ENCODE results near the gene STPG3. TPM values are rescaled to one million over a fixed set of nuclear protein-coding genes. Genes with fewer than 3 reads are reported as not detected.

STPG3 gene
- total and polyA plus RNA-seq, 2 experiments from 2014 or later, result not detected

GRCh38 chr9:137234055-137234697 is 16.9 kb upstream of the STPG3 start:
- DNase-seq (ENCODE audit: low spot score) (no peak), ATAC-seq (no peak)
- H3K9me2 ChIP-seq (ENCODE audit: insufficient read depth), result no peaks in the 10 kb centered on the region
- Mint-ChIP-seq H3K9me3 (no peaks in the 10 kb centered on the region), H3K4me1 (peaks cover 17% of the 10 kb centered on the region), H3K27me3 (ENCODE audit: insufficient read depth, low read depth, poor library complexity) (peaks cover 10% of the 10 kb centered on the region), H3K4me3 (no peak overlapping the region), H3K36me3 (ENCODE audit: low read depth) (peaks cover 3% of the 10 kb centered on the region; the same call in 1 of the 3 replicates), H3K27ac (no peak overlapping the region)
- TF ChIP-seq EZH2 (IDR thresholded peaks at IDR 0.05; ENCODE audit: low read depth, unreplicated experiment), result no peak
- H3F3A ChIP-seq (replicated peaks; ENCODE audit: low read depth), result no peaks in the 10 kb centered on the region
- no peaks in the 10 kb centered on the region; the same call in 1 of the 2 replicates for H4K20me1 ChIP-seq (replicated peaks; ENCODE audit: insufficient read depth)
- H3K27me3 ChIP-seq (ENCODE audit: insufficient read depth), result no peaks in the 10 kb centered on the region
- H3K4me3 ChIP-seq, result no peak overlapping the region
- no peak overlapping the region for H3K4me2 ChIP-seq
- peaks cover 5% of the 10 kb centered on the region for H3K79me2 ChIP-seq (replicated peaks; ENCODE audit: insufficient read depth)
- no peak overlapping the region for H3K27ac ChIP-seq (ENCODE audit: low read depth)
- H3K4me1 ChIP-seq (ENCODE audit: insufficient read depth), result peaks cover 10% of the 10 kb centered on the region; the same call in 1 of the 2 replicates
- H3K36me3 ChIP-seq (ENCODE audit: insufficient read depth), result no peaks in the 10 kb centered on the region
- no peak overlapping the region for H2AFZ ChIP-seq

- TF ChIP-seq EZH2 (IDR thresholded peaks at IDR 0.05; ENCODE audit: low read depth, unreplicated experiment), result no peak
- H3K4me2 ChIP-seq, result no peak overlapping the region
- no peaks in the 10 kb centered on the region for H3K9me2 ChIP-seq (ENCODE audit: insufficient read depth)
- H3K4me3 Mint-ChIP-seq, result no peak overlapping the region
- H3K27ac Mint-ChIP-seq, result no peak overlapping the region
- ATAC-seq, result no peak
- no peaks in the 10 kb centered on the region; the same call in 1 of the 2 replicates for H4K20me1 ChIP-seq (replicated peaks; ENCODE audit: insufficient read depth)
- H3K27me3 Mint-ChIP-seq (ENCODE audit: insufficient read depth, low read depth, poor library complexity), result peaks cover 10% of the 10 kb centered on the region
- no peaks in the 10 kb centered on the region for H3K9me3 Mint-ChIP-seq
- H3K27ac ChIP-seq (ENCODE audit: low read depth), result no peak overlapping the region
- peaks cover 18% of the 10 kb centered on the region for H3K4me1 Mint-ChIP-seq
- H3K79me2 ChIP-seq (replicated peaks; ENCODE audit: insufficient read depth), result peaks cover 12% of the 10 kb centered on the region
- 0 out of 2 replicates have a peak, but pooled peaks cover under 1% of the 10 kb centered on the region for H3F3A ChIP-seq (replicated peaks; ENCODE audit: low read depth)
- H3K4me3 ChIP-seq, result no peak overlapping the region
- no peaks in the 10 kb centered on the region for H3K27me3 ChIP-seq (ENCODE audit: insufficient read depth)
- no peaks in the 10 kb centered on the region for H3K36me3 ChIP-seq (ENCODE audit: insufficient read depth)
- H2AFZ ChIP-seq, result no peak overlapping the region
- H3K4me1 ChIP-seq (ENCODE audit: insufficient read depth), result peaks cover 13% of the 10 kb centered on the region; the same call in 1 of the 2 replicates
- no peak for DNase-seq (ENCODE audit: low spot score)
- H3K36me3 Mint-ChIP-seq (ENCODE audit: low read depth), result peaks cover 3% of the 10 kb centered on the region; the same call in 1 of the 3 replicates
Measured at GRCh38 chr9:137234758-137235423, 16.2 kb upstream of the STPG3 start.

DNA sequence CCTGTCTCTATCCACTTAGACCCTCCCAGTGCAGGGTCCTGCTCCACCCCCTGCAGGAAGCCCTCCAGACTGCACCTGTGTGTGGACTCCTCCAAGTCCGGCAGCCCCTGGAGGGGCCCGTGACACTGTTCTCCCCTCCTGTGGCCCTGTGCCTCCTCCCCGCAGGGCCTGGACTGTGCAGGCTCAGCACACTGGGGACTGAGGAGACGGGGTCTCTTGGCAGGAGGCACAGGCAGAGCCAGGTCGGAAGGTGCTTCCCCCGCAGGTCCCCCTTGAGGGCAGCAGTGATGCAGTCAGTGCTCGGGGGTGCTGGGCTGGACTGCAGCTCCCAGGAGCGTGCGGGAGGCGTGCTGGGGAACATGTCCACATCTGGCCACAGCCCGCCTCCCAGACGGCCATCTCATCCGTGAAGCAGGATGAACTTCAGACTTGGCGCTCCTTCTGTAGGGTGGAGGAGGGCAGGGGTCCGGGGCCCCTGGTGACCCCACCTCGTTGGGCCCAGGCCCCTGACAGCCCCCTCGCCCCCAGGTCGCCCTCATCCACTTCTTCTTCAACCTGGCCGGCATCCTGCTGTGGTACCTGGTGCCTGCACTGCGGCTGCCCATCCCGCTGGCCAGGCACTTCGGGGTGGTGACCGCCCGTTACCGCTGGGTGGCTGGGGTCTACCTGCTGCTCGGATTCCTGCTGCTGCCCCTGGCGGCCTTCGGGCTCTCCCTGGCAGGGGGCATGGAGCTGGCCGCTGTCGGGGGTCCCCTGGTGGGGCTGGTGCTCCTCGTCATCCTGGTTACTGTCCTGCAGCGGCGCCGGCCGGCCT is 15.5 kb upstream of the STPG3 start:
- Histone ChIP-seq H3K4me3 (no peak overlapping the region; the same call in 1 of the 2 replicates), H3K36me3 (ENCODE audit: insufficient read depth) (no peaks in the 10 kb centered on the region), H2AFZ (no peak overlapping the region), H3F3A (replicated peaks; ENCODE audit: low read depth) (0 out of 2 replicates have a peak, but pooled peaks cover 3% of the 10 kb centered on the region), H3K27ac (ENCODE audit: low read depth) (no peak overlapping the region), H3K4me2 (no peak overlapping the region; the same call in 1 of the 2 replicates), H3K79me2 (replicated peaks; ENCODE audit: insufficient read depth) (peaks cover 15% of the 10 kb centered on the region), H3K27me3 (ENCODE audit: insufficient read depth) (no peaks in the 10 kb centered on the region), H3K9me2 (ENCODE audit: insufficient read depth) (no peaks in the 10 kb centered on the region), H4K20me1 (replicated peaks; ENCODE audit: insufficient read depth) (no peaks in the 10 kb centered on the region; the same call in 1 of the 2 replicates), H3K4me1 (ENCODE audit: insufficient read depth) (peaks cover 13% of the 10 kb centered on the region; the same call in 1 of the 2 replicates)
- TF ChIP-seq, protein P1, sequence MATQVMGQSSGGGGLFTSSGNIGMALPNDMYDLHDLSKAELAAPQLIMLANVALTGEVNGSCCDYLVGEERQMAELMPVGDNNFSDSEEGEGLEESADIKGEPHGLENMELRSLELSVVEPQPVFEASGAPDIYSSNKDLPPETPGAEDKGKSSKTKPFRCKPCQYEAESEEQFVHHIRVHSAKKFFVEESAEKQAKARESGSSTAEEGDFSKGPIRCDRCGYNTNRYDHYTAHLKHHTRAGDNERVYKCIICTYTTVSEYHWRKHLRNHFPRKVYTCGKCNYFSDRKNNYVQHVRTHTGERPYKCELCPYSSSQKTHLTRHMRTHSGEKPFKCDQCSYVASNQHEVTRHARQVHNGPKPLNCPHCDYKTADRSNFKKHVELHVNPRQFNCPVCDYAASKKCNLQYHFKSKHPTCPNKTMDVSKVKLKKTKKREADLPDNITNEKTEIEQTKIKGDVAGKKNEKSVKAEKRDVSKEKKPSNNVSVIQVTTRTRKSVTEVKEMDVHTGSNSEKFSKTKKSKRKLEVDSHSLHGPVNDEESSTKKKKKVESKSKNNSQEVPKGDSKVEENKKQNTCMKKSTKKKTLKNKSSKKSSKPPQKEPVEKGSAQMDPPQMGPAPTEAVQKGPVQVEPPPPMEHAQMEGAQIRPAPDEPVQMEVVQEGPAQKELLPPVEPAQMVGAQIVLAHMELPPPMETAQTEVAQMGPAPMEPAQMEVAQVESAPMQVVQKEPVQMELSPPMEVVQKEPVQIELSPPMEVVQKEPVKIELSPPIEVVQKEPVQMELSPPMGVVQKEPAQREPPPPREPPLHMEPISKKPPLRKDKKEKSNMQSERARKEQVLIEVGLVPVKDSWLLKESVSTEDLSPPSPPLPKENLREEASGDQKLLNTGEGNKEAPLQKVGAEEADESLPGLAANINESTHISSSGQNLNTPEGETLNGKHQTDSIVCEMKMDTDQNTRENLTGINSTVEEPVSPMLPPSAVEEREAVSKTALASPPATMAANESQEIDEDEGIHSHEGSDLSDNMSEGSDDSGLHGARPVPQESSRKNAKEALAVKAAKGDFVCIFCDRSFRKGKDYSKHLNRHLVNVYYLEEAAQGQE (IDR thresholded peaks at IDR 0.05; ENCODE audit: unreplicated experiment), result no peak
- peak; percentile 22 to 43; a peak in 3 of 4 replicates for TF ChIP-seq CTCF (conservative IDR thresholded peaks at IDR 0.05; ENCODE audit: low read depth in 2 of 2)
- Mint-ChIP-seq H3K27ac (no peak overlapping the region), H3K4me3 (no peak overlapping the region), H3K9me3 (no peaks in the 10 kb centered on the region), H3K36me3 (ENCODE audit: low read depth) (peaks cover 3% of the 10 kb centered on the region; the same call in 1 of the 3 replicates), H3K4me1 (peaks cover 18% of the 10 kb centered on the region), H3K27me3 (ENCODE audit: insufficient read depth, low read depth, poor library complexity) (peaks cover 10% of the 10 kb centered on the region)
- ATAC-seq (peak; percentile 17), DNase-seq (ENCODE audit: low spot score) (peak; percentile 66)

Data from GM23338 (cell line).